Mucosa of descending colon (tissue), 3 donors: ENCODE measurements around the gene SATB1. TPM values are rescaled to one million over a fixed set of nuclear protein-coding genes. Genes with fewer than 3 reads are reported as not detected.

Source experiments
- ATAC-seq: fragments of 200-7000 bp; cut with Tn5 transposase; one replicate; pipeline ENCODE4 v1.9.1; 2020; ENCODE audit warnings: mild to moderate bottlenecking, moderate library complexity
- DNase-seq, 3 donors: peaks; one replicate each; pipeline ENCODE4 v3.0.0-alpha.2; 2020
- H3K36me3 ChIP-seq: fragments of 200-600 bp; one replicate; pipeline ENCODE4 v1.8.0; 2021; ENCODE audit warnings: low read depth, mild to moderate bottlenecking
- H3K4me1 ChIP-seq: fragments of 200-600 bp; one replicate; pipeline ENCODE4 v1.8.0; 2021; ENCODE audit warnings: low read depth, mild to moderate bottlenecking
- H3K4me3 ChIP-seq: fragments of 200-600 bp; one replicate; pipeline ENCODE4 v1.8.0; 2021; ENCODE audit warnings: mild to moderate bottlenecking
- H3K9me3 ChIP-seq: fragments of 200-600 bp; one replicate; pipeline ENCODE4 v1.8.0; 2021; ENCODE audit warnings: mild to moderate bottlenecking
- CTCF ChIP-seq: fragments of 200-600 bp; IDR thresholded peaks from one replicate; pipeline ENCODE4 v1.8.0; 2022; ENCODE audit warnings: antibody characterized with exemption, mild to moderate bottlenecking
- intact Hi-C, 2 donors: fragments of 100-400 bp; cut with DNase I in 1 of 2; cut with micrococcal nuclease in 1 of 2; formaldehyde crosslinking; loops; one replicate each; pipeline versions ENCODE4 v1.11.0 to v1.11.1; 2022; cut with DNase I, micrococcal nuclease
- total RNA-seq, 3 donors: library from RNA; stranded (reverse); fragmentation: NEBNext Ultra II Directional in 2 of 3; extraction: Animal tissue kit (Norgen Biotek cat#: 25700) in 2 of 3; gene quantifications; one replicate each; pipeline versions ENCODE4 v1.2.1 to v1.2.4, GENCODE V29; 2021 to 2023
- donor health status: DM: no; HTN: no; CAD: no; lungs with moderate emphysema.
- donor health status: DM: no; HTN: no; CAD: no.
- donor health status: DM: no; HTN: yes; CAD: no.

SATB1 gene
- total RNA-seq, 3 donors from 2014 or later = 31.2 to 87.9 (median 49.7) TPM

DNA sequence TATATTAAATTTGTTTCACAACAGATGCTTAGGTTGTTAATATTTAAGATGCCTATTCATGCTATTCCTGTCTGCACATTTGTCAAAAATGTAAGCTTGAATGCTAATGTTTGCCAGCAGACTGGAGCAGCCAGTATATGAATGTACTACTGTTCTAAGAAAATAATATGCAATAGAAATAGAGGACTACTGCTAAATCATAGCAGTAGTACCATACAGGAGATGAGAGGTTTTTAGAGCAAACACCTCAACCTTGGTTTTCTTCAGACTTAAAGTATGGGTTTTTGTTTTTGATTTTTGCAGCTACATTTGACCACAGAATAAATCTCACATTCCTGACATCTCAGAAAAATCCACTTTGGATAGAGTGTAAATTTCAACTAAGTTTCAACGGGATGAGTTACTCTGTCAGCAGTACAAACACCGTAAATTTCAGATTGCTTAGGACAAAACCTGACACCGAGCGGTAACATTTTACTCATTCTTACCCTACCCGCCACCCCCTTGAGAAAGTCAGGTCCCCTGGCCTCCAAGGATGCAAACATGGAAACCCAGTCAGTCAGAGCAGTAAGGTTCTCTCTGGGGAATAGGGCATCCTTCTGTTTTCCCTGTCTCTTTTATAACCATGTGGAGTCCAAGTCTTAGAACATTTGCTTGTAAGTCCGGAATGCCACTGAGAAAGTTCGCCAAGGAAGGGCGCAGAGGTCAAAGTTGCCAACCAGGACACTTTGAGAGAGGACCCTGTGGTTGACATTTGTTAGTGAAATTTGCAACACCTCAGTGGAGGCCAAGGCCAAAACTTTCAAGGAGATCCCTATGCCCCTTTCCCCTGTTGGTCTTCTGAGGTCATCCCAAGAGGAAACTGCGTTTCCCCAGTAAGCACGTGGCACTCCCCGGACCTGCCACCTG lies 17.9 kb upstream of the SATB1 start:
- no peak overlapping the region for H3K4me3 ChIP-seq
- ATAC-seq = no peak
- TF ChIP-seq CTCF = no peak
- H3K9me3 ChIP-seq = no peaks in the 10 kb centered on the region
- H3K4me1 ChIP-seq = peaks cover 12% of the 10 kb centered on the region
- intact Hi-C loops = no loop called here
- peak in 1 of 3 donors; percentile 8 for DNase-seq
- no peaks in the 10 kb centered on the region for H3K36me3 ChIP-seq

GRCh38 chr3:18441551-18441950 lies 16.4 kb upstream of the SATB1 start:
- no peak for ATAC-seq
- no peak overlapping the region for H3K4me3 ChIP-seq
- no peaks in the 10 kb centered on the region for H3K9me3 ChIP-seq
- TF ChIP-seq CTCF = no peak
- H3K36me3 ChIP-seq = no peaks in the 10 kb centered on the region
- intact Hi-C loops = no loop called here
- H3K4me1 ChIP-seq = peaks cover 12% of the 10 kb centered on the region
- no peak for DNase-seq

DNA sequence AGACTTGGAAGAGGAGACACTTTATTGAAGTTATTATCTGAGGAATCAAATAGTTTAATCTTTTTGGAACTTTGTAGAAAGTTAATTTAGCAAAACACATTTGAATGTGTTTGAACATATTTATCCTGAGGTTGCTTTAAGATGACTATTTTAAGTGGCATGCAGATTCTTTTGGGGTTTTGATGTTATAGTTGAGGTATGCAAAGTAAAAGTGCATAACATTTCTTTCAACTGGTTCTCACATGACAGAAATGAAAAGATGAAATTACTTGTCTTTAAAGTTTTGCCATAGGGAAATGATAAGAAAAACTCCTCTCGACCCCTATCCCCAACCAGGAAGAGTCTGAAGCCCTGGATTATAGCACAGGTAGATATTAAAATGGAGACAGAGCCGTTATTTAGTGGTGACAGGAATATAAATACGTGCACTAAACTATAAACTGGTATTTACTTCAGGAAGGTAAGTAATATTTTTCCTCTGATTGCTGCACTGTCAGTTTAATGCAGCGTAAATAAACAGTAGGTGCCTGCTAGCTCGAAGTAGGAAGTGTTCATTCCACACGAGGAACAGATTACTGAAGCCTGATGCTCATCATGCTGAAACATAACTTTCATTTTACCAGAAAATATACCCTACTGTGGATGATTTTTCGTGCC lies 15.1 kb upstream of the SATB1 start:
- no peak overlapping the region for H3K4me3 ChIP-seq
- H3K4me1 ChIP-seq = peaks cover 6% of the 10 kb centered on the region
- DNase-seq = no peak
- no peaks in the 10 kb centered on the region for H3K9me3 ChIP-seq
- ATAC-seq = no peak
- no peaks in the 10 kb centered on the region for H3K36me3 ChIP-seq
- TF ChIP-seq CTCF = no peak
- intact Hi-C loops = no loop called here

DNA sequence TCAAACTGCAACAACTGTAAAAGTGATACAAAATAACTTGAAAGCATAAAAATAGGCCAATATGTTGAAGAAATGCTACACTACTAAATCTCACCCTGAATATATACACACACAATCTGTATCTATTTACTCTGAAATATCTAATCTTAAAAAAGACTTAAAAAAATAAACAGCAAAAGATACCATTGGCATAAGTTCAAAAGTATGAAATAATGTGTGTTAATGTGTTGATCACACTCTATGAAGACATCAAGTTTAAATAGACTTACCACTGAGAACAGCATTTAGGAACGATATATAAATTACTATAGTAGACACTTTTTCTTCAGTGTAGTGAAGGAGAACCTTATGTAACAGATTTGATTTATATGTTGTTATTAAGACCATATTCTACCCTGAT lies 14.1 kb upstream of the SATB1 start:
- intact Hi-C loops = no loop called here
- ATAC-seq = no peak
- TF ChIP-seq CTCF = no peak
- DNase-seq = no peak
- Histone ChIP-seq H3K36me3 (no peaks in the 10 kb centered on the region), H3K4me1 (peaks cover 6% of the 10 kb centered on the region), H3K9me3 (no peaks in the 10 kb centered on the region), H3K4me3 (no peak overlapping the region)

GRCh38 chr3:18438586-18438985 lies 13.4 kb upstream of the SATB1 start:
- peak in 2 of 3 donors; percentile 20 to 55 for DNase-seq
- peak; percentile 64 for ATAC-seq
- intact Hi-C loops = no loop called here

More at GRCh38 chr3:18438586-18438985, 13.4 kb upstream of the SATB1 start:
- Histone ChIP-seq H3K4me3 (no peak overlapping the region), H3K36me3 (no peaks in the 10 kb centered on the region), H3K9me3 (no peaks in the 10 kb centered on the region), H3K4me1 (peaks cover 3% of the 10 kb centered on the region)
- no peak for TF ChIP-seq CTCF
